Hippocampal formation (tissue), 2 donors: ENCODE results near the gene ADK.

Experiments
- DNase-seq, 2 donors: peaks; one replicate each; lab custom pipeline; 2025; lab: John Stamatoyannopoulos, UW

The ADK gene

DNA sequence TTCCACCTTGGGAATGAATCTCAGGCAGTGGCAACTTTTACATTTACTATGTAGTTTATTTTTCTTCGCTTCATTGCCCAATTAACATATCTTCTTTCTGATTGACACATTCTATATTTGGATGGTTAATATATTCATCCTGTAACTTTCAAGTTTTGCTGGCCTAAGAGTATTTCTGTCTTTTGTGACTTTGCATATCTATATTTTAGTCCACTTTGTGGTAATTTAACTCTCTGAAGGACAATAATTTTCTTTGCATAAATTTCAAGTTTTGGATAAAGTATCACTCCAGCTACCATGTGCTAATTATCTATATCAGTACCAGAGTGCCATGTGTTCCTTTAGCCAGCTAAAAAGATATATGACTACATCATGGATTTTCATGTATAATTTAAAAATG is 523.9 kb downstream of the ADK start:
- no peak for DNase-seq

DNA sequence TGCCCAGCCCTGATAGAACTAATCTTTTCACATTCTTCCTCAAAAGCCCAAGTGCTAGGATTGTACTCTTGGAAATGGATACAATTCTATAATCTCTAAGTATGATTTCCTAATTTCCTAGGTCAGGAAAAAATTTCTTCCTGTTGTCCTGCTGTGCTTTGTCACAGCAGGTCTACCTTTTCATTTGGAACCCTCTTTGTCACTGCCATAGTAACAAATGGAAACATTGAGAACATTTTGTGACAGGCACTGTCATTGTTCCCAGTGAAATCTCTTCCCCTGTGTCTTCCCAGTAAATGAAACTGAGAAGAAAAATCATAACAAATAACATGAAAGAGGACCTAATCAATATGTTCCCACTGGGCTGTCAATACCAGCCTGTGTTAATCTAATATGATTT is 524.5 kb downstream of the ADK start:
- no peak for DNase-seq

DNA sequence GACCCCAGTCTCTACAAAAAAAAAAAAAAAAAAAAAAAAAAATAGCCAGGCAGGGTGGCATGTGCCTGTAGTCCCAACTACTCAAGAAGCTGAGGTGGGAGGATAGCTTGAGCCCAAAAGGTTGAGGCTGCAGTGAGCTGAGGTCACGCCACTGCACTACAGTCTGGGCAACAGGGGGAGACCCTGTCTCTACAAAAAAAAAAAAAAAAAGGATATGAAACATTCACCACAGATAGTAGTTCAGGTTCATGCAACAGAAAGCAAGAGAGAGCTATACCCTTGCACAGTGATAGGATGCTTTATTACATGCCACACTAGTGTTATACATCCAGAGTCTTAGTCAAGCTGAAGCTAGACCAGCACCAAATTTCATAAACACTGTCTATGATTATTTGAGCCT is 526.9 kb downstream of the ADK start:
- no peak for DNase-seq

DNA sequence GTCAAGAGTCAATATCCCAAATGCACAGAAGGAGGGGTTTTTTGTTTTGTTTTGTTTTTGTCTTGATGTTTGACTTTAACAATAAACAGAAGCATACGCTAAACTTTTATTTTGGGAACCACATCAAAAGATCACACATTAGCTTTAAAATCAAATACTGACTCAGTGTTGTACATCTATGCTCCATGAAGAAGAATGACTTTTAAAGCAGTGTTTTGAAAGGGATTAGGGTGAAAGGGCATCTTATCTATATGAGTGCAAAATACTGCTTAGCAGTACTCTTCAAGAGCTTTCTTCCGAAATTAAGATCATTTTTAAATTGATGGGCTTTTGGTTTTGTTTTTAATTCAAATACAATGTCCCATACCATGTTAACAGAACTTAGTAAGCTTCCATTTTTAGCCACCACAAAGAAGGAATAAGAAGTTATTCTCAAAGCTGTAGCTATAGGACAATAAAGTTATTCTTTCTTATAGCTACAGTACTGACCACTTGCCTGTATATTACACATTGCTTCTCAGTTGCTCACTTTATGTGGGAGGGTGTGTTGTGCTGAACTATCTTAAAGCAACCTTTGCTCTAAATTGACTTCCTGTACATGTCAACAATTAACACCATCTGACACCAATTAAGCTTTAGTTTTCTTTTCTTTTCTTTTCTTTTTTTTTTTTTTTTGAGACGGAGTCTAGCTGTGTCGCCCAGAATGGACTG is 531.1 kb downstream of the ADK start:
- no peak for DNase-seq

DNA sequence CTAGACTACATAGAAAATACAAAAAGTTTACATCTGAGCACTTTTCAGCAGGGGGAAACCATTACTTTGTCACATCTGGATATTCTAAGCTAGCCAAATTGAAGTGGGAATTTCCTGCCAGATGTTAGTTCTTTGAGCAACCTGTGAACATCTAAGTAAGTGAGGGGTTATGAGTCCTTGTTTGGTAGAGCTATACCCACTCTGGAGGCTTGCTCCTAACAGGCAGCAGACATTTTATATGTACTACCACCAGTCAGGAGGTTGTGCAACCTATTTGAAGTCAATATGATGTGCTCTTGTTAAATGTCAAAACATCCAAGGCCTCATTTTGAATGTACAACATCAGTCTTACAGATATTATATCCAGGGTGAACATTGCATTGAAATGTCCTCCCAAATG is 532.0 kb downstream of the ADK start:
- no peak for DNase-seq

DNA sequence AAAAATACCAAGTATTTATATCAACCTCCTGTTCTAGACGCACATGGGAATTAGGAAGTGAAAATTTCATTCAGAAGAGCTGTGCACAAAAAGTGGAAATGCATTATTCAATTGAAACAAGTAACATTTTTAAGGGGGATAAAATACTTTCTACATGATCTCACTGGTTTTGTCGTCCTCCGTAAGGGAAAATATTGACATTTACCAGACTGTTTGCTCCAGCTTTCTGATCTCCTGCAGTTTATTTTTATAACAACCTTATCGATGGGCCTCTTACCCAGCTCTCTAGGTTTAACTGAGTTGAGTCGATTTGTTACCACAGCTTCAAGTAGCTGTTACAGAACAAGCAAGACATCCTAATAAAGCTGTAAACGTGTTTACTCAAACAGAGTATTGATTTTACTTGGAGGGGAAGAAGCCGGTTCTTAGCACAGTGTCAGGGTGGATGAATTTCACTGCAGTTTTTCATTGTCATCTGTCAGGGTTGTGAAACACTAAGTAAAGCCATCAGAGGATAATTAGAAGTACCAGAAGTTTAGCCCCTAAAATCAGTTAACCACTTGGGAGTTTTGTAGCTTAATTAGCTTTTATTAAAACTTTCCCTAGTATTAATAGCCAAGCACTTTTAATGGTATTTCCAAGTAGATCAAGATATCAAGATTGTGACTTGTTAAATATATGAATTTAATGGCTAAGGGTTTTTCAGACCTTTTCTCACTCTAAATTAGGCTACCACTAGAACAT is 532.8 kb downstream of the ADK start:
- no peak for DNase-seq

DNA sequence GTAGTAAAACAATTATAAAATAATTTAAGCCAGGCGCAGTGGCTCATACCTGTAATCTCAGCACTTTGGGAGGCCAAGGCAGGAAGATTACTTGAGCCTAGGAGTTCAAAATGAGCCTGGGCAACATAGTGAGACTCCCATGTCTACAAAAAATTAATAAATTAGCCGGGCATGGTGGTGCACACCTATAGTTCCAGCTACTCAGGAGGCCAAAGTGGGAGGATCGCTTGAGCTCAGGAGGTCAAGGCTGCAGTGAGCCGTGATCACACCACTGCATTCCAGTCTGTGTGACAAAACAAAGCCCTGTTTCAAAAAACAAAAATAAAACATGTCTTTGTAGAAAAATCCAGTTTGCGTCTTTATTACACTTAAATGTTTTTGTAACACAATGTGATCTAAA is 533.4 kb downstream of the ADK start:
- DNase-seq: no peak

DNA sequence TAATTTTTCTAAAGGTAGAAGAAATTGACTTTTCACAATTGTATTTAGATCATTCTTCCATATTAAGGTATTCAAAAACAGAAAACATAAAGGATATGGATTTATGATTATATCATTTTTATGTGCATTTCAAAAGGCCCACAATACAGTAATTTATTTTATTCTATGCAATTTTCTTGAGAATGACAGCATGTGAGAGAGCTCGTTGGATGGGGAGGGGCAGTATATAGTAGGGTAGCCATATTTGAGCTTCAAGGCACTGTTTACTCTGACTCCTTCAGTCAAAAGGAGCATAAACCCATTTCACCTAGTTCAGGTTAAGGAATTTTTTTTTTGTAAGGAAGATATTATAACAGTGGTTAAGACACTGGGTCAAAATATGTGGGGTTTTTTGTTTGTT is 534.5 kb downstream of the ADK start:
- DNase-seq: no peak

DNA sequence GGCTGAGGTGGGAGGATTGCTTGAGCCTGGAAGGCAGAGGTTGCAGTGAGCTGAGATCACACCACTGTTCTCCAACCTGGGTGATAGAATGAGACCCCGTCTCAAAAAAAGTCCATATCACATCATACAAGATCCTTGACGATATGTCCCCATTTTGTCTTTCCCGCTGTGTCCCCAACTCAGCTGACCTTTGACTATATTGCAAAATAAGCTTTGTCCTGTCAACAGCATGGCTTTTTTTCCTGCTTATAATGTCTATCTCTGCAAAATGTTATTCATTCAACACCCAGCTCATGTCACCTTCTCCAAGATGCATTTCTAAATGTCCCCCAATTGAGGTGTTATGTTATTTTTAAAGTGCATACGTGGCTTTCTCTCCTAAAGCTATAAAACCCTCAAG is 539.4 kb downstream of the ADK start:
- DNase-seq: no peak

DNA sequence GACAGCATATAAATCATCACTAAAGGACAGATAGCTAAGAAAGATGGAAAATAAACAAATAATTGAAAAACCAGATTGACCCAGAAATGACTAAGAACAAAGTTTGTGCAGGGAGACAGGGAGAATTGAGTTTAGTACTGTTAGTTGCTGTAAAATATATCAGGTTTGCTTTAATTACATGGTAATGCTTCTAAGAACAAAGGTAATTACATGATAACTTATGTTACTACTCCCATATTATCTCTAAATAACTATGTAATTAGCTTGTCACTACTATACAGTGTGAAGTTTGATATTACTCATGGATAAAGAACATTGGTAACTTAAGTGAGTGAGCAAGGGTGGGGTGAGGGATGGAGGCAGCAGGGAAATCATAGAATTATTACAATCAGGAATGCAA is 540.1 kb downstream of the ADK start:
- no peak for DNase-seq

DNA sequence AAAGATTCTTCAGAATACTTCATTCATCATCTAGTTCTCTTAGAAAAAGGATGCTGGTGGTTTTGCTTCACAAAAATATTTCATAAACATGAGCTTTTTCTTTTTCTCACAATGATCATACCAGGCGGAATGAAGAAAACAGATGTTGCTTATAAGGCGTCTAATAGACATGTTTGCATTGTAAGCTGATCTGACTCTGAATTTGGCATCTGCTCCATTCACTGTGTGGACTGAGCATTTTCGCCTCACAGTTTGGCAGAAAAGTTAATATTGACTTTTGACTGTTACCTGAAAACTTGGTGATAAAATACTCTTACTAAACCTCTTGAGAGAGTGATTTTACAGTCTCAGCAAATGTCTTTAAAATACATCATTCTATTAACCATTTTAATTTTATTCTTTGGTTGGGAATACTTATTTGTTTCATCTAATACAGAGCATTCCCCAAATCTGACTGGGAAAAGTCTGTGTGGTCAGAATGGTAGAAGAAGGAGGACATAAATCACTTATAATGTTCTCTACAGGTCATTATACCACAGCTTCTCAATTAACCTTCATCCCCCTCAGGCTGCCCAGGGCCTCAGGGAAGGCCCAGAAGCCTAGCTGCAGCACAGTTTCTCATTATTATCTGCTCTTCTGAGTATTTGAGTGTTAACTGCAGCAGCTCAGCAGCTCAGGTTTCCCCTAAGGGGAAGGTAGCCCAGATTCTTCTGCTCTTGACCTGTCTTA is 553.8 kb downstream of the ADK start:
- no peak for DNase-seq

DNA sequence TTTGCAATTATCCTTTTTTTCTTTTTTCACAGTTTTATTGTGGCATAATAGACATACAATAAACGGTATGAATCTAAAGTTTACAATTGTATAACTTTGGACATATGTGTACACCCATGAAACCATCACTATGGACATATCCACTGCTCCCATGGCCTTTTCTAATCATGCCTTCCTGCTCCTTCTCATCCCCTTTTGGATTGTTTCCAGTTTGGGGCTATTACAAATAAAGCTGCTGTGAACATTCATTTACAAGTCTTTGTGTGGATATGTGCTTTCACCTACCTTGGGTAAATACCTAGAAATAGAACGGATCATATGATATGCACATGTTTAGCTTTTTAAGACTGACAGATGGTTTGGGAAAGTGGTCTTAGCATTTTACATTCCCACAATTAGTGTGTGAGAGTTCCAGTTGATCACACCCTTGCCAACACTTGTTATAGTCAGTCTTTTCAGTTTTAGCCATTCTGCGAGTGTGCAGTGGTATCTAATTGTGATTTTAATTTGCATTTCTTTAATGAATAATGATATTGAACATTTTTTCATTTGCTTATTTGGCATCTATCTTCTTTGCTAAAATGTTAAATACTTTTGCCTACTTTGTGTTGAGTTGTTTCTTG is 554.4 kb downstream of the ADK start:
- no peak for DNase-seq

DNA sequence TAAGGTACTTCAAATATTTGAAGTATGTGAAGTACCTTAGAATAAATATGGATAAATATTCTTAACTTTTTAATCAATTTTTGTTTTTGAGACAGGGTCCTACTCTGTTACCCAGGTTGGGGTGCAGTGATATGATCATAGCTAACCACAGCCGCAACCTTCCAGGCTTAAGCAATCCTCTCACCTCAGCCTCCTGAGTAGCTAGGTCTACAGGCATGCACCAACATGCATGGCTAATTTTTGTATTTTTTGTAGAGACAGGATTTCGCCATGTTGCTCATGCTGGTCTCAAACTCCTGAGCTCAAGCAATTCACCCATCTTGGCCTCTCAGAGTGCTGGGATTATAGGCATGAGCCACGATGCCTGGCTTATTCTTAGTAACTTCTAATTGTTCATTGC is 555.9 kb downstream of the ADK start:
- DNase-seq: no peak

DNA sequence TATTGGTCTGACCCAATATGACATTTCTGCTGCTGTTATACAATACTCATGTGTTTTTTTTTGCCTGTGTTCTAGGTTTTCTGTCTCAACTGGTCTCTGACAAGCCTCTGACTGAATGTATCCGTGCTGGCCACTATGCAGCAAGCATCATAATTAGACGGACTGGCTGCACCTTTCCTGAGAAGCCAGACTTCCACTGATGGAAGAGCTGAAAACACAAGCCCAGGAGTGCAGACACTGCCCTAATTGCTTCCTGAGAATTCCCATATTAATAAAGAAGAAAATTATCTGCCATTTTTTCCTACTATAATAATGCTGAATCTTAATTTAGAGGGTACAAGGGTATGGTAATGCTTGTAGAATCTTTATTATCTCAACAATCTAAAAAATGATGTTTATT is 557.2 kb downstream of the ADK start:
- DNase-seq: no peak

DNA sequence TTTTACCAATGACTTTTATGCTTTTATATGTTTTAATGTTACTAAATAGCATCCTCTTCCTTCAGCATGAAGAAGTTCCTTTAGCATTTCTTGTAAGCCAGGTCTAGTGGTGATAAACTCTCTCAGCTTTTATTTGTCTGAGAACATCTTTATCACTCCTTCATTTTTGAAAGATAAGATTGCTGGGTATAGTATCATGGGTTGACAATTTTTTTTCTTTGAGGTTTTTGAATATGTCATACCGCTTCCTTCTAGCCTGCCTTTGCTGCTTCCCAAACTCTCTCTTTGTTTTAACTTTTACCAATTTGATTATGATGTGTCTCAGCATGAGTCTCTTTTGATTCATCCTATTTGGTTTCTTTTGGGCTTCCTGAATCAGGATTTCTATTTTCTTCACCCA is 567.2 kb downstream of the ADK start:
- DNase-seq: no peak

DNA sequence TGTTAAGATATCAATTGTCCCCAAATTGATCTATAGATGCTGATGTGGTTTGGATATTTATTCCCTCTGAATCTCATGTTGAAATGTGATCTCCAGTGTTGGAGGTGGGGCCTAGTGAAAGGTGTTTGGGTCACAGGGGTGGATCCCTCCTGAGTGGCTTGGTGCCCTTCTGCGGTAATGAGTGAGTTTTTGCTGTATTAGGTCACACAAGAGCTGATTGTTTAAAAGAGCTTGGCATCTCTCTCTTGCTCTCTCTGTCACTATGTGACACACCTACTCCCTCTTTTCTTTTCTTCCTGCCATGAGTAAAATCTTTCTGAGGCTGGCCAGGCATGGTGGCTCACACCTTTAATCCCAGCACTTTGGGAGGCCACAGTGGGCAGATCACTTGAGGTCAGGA is 577.2 kb downstream of the ADK start:
- no peak for DNase-seq

DNA sequence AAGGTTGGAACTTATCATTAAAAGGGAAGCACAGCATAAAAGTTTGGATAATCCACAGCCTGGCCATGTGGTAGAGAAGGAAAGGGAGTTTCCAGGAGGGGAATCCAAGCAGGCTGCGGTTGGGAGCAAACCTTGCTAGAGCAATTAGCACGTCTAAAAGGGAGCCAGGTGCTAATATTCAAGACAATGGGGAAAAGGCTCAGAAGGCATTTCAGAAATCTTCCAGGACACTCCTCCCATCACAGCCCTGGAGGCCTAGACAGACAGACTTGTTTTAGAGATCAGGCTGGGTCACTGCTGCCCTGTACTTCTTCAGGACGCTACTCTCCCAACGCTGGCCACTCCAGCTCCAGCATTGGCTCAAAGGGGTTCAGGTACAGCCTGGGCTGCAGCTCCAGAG is 579.2 kb downstream of the ADK start:
- DNase-seq: no peak

DNA sequence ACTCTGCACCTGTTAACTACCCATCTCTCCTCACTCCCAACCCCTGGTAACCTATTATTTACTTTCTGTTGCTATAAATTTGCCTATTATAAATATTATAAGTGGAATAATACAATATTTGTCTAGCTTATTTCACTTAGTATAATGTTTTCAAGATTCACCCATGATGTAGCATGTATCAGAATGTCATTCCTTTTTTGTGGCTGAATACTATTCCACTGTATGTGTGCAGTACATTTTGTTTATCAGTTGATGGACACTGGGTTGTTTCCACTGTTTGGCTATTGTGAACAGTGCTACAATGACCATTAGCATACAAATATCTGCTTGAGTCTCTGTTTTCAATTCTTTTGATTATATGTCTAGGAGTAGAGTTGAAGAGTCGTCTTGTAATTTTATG is 582.6 kb downstream of the ADK start:
- no peak for DNase-seq

DNA sequence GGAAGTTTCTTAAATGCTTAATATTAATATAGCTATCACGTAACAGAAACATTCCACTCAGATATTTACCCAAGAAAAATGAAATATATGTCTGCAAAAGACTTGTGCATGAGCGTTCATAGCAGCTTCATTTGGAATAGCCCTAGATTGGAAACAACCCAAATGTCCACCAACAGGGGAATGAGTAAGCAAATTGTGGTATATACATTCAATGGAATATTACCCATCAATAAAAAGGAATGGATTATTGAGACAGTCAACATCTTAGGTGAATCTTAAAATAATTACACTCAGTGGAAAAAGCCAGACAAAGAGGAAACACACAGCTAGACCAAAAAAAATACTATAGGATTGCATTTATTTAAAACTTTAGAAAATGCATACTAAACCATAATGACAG is 585.0 kb downstream of the ADK start:
- no peak for DNase-seq

DNA sequence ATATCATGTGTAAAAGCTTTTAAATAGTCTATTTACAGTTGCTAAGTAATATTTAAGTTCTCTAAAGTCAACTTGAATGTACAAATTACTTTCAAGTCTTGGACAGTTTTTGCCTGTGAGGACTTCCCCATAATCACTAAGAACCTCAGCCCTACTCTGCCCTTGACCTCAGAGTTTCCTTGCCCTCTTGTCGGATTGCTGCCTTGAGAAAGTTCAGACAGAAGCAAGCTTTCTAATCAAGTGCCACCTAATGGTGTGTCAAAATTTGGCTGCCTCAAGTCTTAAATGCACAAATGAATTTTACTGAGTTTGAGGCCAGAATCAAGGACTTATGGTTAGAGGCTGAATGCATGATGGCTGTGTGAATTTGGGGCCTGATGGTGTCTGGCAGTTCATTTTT is 587.0 kb downstream of the ADK start:
- no peak for DNase-seq

DNA sequence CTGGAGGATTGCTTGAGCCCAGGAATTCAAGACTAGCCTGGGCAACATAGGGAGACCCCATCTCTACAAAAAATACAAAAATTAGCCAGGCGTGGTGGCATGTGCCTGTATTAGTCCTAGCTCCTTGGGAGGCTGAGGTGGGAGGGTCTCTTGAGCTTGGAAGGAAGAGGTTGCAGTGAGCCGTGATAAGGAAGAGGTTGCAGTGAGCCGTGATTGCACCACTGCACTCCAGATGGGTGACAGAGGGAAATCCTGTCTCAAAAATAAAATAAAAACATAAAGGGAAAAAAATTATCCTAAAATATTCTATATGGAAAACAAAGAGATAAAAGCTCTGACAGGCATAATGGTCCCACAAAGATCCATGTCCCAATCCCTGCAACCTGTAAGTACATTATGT is 587.5 kb downstream of the ADK start:
- no peak for DNase-seq

DNA sequence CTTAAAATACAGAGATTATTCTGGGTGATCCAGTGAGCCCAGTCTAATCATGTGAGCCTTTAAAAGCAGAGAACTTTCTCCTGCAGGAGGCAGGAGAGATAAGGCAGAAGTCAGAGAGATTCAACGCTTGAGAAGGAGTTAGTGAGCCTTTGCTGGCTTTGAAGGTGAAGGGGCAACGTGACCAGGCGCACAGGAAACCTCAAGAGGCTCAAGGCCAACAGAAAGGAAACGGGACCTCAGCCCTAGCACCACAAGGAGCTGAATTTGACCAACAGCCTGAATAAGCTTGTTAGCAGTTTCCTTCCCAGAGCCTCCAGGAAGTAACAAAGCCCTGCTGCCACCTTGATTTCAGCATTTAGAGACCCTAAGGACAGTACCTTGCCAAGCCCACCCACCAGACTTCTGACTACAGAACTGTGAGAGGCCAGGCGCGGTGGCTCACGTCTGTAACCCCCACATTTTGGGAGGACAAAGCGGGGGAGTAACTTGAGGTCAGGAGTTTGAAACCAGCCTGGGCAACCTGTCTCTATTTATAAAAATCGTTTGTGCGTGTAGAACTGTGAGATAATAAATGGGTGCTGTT is 588.1 kb downstream of the ADK start:
- no peak for DNase-seq
